ENCODE data around the gene TTI1.

The TTI1 gene

GRCh38 chr20:38008233-38008944 is 24.9 kb downstream of the TTI1 start:
- no peak for DNase-seq

GRCh38 chr20:38007526-38007925 is 25.7 kb downstream of the TTI1 start:
- no peak for DNase-seq

DNA sequence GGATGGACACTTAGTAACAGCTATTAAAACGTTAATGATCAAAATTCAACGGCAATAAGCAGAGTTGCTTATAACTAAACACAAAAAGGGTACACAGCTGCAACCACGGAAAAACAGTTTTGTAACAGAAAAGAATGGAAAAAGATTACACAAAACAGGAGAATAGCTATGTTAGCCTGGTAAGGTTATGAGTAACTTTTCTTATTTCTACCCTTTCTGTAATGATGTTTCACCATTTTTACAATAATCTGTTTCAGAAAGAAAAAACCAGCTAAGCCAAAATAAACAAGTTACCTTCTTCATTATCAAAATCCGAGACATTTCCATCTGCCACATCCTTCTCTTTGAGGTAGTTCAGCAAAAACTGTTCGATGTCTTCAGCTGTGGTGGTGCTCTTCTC is 27.4 kb downstream of the TTI1 start:
- no peak for DNase-seq

GRCh38 chr20:38004416-38004815 is 28.8 kb downstream of the TTI1 start:
- DNase-seq: no peak

GRCh38 chr20:38002422-38002821 is 30.8 kb downstream of the TTI1 start:
- DNase-seq: no peak

DNA sequence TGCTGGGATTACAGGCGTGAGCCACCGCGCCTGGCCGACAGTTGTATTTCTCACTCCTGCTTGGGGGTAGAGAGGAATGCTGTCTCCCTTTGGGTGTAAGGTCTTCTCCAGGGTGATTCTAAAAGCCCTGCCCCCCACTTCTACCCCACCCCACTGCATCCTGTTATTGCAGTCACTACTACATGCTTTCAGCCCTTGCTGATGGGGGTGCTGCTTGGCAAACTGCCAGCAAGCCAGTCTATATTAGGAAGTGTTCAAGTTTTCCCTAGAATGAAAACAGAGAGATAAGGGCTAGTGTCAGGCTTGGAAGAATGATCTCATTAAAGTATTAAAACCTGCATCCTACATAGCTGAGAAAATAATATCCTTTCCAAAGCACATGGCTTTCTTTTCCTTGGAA is 31.3 kb downstream of the TTI1 start:
- no peak for DNase-seq

- DNase-seq: no peak
These were observed 31.9 kb downstream of the TTI1 start for GRCh38 chr20:38001173-38001875.

DNA sequence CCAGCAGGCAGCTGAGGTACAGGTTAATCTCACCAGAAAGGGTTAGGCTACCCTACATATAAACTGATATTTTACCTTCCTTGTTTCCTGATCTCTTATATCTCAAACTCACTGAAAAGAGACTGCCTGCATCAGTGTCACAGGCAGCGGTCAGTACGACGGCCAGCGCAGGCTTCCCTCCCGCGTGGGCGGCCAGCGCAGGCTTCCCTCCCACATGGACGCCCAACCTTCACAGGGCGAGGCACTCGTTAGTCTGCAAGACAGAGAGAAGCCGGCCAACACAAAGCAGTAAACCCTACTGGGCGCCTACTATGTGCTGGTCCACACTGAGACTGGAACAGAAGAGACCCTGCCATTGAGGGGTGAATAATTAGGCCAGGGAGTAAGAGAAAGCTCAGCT is 33.0 kb downstream of the TTI1 start:
- no peak for DNase-seq

- DNase-seq: peak in 1 of 2 donors; percentile 46
These were observed 33.6 kb downstream of the TTI1 start for GRCh38 chr20:37999526-38000263.

GRCh38 chr20:37997516-37997915 is 35.7 kb downstream of the TTI1 start:
- no peak for DNase-seq

DNA sequence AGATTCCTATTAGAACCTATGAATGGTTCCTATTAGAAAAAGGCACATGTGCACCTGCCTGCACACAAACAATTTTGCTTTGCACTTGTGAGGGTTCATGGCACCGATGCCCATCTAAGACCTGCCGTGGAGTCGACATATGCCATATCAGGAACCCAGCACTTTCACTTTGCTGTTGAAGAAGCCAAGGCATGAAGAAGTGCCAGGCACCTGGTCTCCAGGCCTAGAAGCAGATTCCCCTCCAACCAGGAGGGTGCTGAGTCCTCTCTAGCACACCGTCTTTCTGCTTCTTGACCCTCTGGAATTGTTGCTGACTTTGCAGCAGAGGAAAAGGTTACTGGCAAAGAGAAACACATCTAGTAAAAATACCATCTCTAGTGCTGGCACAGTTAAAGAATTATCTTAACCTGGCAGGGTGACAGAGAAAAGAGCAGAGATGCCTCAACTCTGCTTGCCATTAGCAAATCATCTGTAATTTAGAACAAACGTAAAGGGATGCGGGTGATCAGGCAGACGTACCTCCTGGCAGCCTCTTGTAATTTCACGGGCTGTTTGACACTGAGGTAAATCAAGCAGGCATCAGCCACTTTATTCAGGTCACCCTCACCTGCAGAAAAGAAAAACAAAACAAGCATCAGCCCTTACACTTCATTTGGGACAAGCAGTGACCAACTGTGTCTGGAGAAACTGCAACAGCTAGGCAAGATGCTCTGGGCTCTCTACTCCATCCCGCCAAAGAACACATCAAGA is 37.2 kb downstream of the TTI1 start:
- DNase-seq: no peak

- no peak for DNase-seq
These were observed 38.7 kb downstream of the TTI1 start for GRCh38 chr20:37994512-37994911.

GRCh38 chr20:37992802-37993409 is 40.4 kb downstream of the TTI1 start:
- no peak for DNase-seq

- DNase-seq: no peak
These were observed 41.3 kb downstream of the TTI1 start for GRCh38 chr20:37991908-37992307.

- no peak for DNase-seq
These were observed 41.9 kb downstream of the TTI1 start for GRCh38 chr20:37991157-37991866.

- no peak for DNase-seq
These were observed 42.6 kb downstream of the TTI1 start for GRCh38 chr20:37990571-37991151.

GRCh38 chr20:37989601-37990295 is 43.5 kb downstream of the TTI1 start:
- DNase-seq: no peak

GRCh38 chr20:37988306-37988954 is 44.8 kb downstream of the TTI1 start:
- DNase-seq: no peak

GRCh38 chr20:37987602-37988290 is 45.5 kb downstream of the TTI1 start:
- DNase-seq: no peak
